Fibroblast of skin of right quadriceps (primary cell): ENCODE data around the gene USP46.
A peak's percentile ranks its signal among the peaks of the same experiment; 100 is the strongest.

Experiments used
- DNase-seq: peaks from one replicate; pipeline ENCODE4 v3.0.0-alpha.2; 2013

The USP46 gene

GRCh38 chr4:52617336-52618020 is 41.6 kb downstream of the USP46 start:
- DNase-seq, result no peak

DNA sequence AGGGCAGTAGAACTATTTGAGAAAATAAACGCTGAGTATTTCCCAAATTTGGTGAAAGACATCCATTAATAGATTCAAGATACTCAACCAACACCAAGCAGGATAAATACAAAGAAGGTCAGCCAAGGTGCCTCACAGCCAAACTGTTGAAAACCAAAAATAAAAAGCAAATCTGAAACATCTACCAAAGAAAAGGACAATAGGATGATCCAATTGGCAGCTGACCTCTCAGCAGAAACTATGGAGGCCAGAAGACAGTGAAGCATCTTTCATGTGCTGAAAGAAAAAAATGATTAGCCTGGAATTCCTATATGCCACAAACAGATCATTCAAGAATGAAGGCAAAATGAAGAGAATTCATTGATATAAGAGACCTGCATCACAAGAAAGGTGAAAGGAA is 44.9 kb downstream of the USP46 start:
- no peak for DNase-seq

- DNase-seq, result no peak
Measured at GRCh38 chr4:52612341-52612740, 46.8 kb downstream of the USP46 start.

DNA sequence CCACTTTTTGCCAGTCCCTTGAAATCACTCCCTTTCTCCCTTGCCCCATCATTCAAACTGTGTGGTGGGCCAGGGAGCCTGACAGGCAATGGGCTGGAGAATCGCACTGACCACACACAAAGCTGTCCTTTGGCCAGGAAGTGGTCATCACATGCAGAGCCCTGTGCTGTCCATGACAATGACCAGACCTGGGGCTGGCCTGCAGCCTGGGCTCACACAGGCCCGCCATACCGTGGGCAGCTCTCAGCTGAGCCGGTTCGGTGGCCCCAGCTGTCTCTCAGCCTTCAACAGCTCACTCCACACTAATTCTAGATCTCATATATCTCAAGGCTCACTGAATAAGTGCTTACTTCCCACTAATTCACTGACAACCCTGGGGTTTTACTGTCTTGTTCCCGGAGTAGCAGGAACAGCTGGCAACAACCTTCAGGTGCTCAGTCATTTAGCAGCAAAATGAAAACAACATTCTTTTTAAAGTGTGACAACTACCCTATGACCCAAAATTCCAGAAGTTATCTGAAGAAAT is 48.0 kb downstream of the USP46 start:
- no peak for DNase-seq

DNA sequence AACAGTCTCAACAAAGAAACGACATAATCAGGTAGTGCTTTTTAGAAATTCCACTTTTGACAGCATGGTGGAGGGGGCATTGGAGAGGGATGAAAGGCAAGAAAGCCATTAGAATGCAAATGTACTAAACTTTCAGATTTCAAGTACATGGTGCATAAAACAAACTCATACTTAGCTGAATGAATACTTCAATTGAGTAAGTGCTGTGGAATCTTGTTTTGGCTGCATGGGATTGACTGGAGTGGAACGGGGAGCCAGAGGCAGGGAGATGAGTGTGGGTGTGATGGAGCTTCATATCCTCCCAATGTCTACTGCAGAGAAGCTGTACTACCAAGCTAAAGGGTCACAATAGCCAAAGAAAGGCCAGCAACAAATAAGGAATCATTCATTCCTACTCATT is 52.4 kb downstream of the USP46 start:
- no peak for DNase-seq

- no peak for DNase-seq
Measured at GRCh38 chr4:52606040-52606439, 53.1 kb downstream of the USP46 start.

- DNase-seq, result no peak
Measured at GRCh38 chr4:52604215-52604614, 54.9 kb downstream of the USP46 start.

DNA sequence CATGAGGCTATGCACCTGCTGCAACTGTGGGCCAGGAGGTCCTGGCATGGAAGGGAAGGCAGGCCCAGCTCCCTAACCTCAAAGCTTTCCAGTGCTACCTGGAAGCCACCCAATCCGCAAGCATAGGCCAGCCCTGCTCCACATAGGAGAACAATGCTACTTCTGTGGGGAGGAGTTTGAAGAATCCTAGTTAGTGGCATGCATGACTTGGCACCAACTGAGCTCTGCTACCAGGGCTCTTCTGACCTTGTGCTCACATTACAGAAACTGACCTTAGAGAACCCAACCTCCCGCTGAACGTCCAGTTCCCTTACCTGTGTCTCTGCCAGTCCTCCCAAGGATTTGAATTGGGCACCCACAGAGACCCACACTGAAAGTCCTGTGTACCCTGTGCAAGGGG is 58.8 kb downstream of the USP46 start:
- no peak for DNase-seq

- no peak for DNase-seq
Measured at GRCh38 chr4:52595001-52595400, 64.1 kb downstream of the USP46 start.

DNA sequence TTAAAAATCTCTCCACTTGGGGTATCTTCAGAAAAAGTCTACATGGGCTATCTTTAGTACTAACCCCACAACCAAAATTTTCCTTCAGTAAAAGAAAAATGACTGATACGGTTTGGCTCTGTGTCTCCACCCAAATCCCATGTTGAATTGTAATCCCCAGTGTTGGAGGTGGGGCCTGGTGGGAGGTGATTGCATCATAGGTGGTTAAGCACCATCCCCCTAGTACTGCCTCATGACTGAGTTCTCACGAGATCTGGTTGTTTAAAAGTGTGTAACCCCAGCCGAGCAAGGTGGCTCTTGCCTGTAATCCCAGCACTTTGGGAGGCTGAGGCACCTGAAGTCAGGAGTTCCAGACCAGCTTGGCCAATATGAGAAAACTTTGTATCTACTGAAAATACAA is 66.8 kb downstream of the USP46 start:
- DNase-seq, result no peak

GRCh38 chr4:52588771-52589591 is 70.1 kb downstream of the USP46 start:
- peak; percentile 58 for DNase-seq

GRCh38 chr4:52588097-52588496 is 71.0 kb downstream of the USP46 start:
- DNase-seq, result no peak

- no peak for DNase-seq
Measured at GRCh38 chr4:52586069-52586468, 73.0 kb downstream of the USP46 start.

DNA sequence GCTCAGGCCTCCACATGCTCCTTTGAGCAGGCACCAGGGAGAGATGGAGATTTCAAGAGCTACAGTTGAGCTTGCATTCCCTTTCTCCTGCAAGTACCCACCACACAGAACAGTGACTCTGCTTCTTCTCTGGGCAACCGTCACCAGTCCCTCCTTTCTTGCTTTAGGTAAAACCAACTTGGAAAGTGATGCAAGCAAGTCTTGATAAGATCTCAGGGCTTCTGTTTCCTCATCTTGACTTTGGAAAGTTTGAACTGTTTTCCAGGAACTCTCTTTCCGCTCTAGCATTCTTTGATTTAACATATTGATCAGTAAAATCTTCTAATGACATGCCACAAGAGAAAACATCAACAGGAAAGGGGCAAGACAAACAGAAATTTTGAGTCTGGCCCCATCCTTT is 73.7 kb downstream of the USP46 start:
- no peak for DNase-seq

GRCh38 chr4:52579602-52580272 is 79.4 kb downstream of the USP46 start:
- no peak for DNase-seq

- DNase-seq, result no peak
Measured at GRCh38 chr4:52578951-52579350, 80.2 kb downstream of the USP46 start.

DNA sequence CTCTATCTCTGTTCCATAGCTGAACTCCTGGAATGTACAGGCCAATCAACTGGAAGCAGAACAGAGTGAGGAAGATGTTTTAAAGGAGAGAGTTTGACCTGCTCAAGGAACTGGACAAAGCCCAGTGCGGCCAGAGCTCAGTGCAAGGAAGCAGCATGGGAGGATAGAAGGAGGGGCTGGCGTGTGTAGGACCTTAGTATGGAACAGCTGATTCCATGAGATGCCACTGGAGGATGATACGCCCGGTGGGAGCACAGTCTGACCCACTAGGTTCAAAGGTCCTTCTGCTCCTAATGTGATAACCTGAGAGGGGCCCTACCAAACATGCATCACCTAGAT is 81.5 kb downstream of the USP46 start:
- DNase-seq, result no peak

DNA sequence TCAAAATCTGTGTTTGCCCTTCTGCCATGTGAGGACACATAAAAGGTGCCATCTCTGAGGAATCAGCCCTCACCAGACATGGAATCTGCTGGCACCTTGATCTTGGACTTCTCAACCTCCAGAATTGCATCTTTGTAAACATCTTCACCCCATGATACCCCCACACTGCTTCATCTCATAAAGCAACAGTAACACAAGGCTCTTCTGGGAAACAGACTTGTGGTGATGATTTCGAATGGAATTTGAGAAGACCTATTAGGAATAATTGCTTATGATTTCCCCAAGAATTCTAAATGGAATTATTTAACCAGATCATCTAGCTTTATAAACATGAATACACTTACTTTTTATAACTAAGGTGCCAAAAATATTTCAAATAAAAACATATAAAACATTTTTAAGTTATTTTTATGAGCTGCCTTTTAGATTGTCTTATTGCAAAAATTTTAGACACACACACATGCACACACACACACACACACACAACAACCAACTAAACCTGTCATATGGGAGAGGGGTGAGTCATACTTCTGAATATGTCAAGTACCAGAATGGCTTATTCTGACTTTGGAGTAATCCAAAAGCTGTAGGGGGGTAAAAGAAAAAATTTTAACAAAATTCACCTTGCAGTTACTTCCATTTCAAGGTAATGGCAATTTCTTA is 82.0 kb downstream of the USP46 start:
- peak; percentile 68 for DNase-seq

GRCh38 chr4:52576326-52576725 is 82.8 kb downstream of the USP46 start:
- no peak for DNase-seq

DNA sequence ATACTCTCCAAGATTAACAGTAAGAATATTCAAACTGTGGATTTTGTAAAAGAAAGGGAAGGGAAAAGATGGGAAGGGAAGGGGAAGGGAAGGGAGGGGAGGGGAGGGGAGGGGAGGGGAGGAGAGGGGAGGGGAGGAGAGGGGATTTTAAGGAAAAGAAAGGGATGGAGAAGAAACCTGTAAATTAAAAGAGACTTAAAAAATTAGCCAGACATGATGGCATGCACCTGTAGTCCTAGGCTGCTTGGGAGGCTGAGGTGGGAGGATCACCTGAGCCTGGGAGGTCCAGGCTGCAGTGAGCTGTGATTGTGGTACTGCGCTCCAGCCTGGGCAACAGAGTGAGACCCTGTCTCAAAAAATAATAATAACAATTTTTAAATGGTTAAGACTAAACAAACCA is 83.7 kb downstream of the USP46 start:
- DNase-seq, result no peak

DNA sequence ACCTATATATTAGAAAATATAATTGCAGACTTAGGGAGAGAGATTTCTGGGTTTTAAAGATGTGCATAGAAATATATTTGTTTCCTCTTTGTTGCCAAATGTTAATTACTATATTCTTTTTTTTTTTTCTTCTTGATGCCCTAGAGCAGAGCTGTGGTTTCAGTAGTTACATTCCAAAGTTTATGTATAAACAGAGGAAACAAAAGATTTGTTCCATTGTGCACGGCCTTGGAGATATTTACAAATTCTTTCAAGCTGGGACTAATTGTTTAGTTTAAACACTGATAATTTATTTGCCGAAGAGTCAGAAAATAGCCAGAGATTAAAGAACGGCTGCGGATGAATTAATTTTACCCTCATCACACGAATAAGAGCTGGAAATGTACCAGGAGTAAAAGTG is 85.1 kb downstream of the USP46 start:
- DNase-seq, result peak; percentile 29

- no peak for DNase-seq
Measured at GRCh38 chr4:52573551-52573950, 85.5 kb downstream of the USP46 start.

GRCh38 chr4:52572936-52573485 is 86.1 kb downstream of the USP46 start:
- peak; percentile 84 for DNase-seq
